Middle frontal gyrus (tissue), 1 donor: ENCODE data around the gene ZNF213.
"Not testable (repeated sequence)": the region's sequence is repeated elsewhere in the genome, so short reads cannot be mapped to it uniquely, and the experiment has no call there.

Source experiments
- DNase-seq: peaks from one replicate; pipeline ENCODE4 v3.0.0-alpha.2; 2015; ENCODE audit warnings: low spot score; ENCODE audit errors: extremely low spot score

Gene ZNF213

GRCh38 chr16:3148256-3149192 lies 13.7 kb downstream of the ZNF213 start:
- no peak for DNase-seq

GRCh38 chr16:3149193-3149530 lies 14.3 kb downstream of the ZNF213 start:
- DNase-seq, result no peak

DNA sequence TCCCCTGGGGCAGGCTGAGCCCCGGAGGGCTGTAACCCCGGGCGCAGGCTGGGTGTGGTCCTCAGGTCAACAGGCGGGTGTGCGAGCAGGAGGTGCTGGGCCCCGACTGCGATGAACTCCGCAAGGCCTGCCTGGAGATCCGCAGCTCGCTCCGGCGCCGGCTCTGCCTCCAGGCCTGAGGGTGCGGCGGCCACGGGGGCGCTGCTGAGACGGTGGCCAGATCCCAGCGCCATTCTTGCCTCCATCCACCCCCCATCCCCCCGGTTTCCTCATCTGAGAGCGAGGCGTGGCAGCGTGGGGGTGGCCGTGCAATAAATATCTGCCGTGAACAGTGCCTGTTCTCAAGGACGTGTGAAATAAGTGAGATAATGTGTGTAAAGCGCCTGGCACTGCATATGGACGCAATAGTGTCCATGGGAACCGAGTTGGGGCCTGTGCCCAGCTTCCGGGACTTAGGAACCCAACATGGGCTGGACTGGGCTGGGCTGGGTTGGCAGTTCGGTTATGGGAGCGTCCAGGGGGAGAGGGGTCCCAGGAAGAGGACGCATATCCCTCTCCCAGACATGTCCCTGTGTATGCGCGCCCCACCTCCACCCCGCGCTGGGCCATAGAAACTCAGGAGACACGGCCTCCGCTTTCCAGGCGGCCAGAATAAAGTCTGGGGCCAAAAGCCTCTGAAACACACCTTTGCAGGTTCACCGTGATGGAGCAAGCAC lies 15.0 kb downstream of the ZNF213 start:
- peak; percentile 10 for DNase-seq

GRCh38 chr16:3150346-3151218 lies 15.8 kb downstream of the ZNF213 start:
- peak; percentile 94 for DNase-seq

DNA sequence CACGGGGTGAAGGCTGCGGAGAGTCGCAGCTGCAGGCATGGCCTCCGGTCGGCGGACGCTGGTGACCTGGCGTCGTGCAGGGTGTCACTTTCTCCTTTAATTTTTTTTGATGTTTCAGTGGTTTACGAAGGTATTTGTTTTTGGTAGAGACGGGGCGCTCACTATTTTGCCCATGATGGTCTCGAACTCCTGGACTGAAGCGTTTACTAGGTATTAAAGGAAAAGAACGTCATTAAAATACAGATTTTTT lies 17.1 kb downstream of the ZNF213 start:
- DNase-seq, result no peak

DNA sequence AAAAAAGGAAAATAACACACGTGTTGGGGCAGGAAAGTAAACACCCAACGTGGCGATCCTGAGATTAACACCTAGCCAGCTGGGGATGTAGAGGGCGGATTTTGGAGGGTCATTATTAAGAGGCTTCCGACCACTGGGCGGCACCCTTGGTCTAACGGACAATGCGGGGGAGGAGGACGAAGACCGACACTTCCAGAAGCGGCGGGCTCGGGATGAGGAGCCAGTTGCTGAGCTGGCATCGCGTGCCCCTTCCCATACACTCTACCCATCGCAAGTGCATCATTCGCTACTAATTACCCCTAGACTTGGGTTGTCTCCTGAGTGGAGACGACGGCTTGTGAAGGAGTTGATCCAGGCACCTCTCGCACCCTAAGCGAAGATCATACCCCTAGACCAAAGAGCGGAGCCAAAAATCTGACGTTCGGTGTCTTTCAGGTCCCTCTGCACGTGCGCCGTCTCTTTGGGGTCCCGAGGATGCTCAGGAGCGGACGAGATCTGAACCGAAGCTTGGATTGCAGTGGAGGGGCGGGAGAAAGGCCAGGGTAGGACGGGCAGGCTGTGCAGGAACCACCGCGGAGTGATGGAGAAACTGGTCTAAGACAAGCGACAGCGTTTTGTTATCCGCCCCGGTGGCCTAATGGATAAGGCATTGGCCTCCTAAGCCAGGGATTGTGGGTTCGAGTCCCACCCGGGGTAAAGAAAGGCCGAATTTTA lies 17.6 kb downstream of the ZNF213 start:
- peak; percentile 69 for DNase-seq

- DNase-seq, result no peak
Measured at GRCh38 chr16:3152991-3153368, 18.2 kb downstream of the ZNF213 start.

GRCh38 chr16:3155181-3155580 lies 20.4 kb downstream of the ZNF213 start:
- no peak for DNase-seq

- no peak for DNase-seq
Measured at GRCh38 chr16:3155972-3156371, 21.1 kb downstream of the ZNF213 start.

DNA sequence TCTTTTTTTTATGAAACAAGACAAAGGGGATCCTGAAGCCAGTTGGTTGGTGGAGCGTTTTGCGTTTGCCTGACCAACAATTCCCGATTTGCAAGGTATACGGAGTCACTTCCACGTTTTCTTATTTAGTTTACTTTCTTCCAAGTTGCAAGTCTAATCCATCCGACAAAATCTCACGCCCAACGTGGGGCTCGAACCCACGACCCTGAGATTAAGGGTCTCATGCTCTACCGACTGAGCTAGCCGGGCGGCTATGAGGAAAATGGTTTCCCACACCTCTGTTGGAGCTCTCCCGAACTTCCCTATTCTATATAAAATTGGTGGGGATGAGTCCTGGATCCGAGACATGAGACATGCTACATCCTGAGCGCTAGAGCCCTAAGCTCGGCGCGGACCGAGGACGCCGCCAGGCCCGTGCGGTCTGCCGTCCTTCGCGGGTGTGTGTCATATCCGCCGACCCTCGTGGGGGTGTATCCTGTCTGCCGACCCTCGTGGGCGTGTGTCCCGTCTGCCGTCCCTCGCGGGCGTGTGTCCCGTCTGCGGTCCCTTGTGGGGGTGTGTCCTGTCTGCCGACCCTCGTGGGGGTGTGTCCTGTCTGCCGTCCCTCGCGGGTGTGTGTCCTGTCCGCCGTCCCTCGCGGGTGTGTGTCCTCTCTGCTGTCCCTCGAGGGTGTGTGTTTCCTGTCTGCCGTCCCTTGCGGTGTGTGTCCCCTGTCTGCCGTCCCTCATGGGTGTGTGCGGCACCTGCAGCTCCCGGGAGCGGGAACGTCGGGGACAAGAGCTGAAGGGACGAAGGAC lies 22.6 kb downstream of the ZNF213 start:
- no peak for DNase-seq

- no peak for DNase-seq
Measured at GRCh38 chr16:3158026-3158509, 23.2 kb downstream of the ZNF213 start.

DNA sequence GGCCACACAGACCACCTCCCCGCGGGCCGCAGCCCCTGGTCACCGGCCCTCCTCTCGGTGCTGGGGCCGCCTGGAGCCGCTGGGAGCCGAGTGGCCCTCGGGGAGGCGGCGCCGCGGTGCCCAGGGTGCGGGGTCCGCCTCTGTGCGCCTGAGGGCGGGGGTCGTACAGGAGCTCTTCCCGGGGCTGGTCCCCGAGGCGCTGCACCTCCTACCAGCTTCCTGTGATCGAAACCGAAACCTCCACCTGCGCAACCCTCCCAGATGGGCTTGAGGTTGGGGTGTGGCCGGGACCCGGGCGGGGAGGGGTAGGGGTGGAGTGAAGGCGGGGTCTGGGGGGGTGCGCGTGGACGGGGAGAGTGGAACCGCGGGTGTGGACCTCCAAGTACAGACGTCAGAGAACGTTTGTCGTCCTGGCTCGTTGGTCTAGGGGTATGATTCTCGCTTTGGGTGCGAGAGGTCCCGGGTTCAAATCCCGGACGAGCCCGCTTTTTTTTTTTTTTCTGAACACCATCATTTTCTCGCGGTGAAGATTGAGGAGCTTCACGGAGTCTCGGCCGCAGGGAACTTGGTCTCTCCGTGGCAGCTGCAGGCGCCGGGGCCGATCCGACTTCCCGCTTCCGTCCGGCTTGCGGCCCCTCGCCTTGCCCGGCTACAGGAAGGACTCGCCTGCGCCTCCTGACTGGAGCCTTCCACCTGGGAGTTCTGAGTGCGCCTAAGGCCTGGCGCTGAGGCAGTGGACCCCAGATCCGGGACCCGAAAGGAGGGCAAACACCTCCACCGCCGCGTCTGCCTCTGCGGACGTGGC lies 23.9 kb downstream of the ZNF213 start:
- peak; percentile 7 for DNase-seq

DNA sequence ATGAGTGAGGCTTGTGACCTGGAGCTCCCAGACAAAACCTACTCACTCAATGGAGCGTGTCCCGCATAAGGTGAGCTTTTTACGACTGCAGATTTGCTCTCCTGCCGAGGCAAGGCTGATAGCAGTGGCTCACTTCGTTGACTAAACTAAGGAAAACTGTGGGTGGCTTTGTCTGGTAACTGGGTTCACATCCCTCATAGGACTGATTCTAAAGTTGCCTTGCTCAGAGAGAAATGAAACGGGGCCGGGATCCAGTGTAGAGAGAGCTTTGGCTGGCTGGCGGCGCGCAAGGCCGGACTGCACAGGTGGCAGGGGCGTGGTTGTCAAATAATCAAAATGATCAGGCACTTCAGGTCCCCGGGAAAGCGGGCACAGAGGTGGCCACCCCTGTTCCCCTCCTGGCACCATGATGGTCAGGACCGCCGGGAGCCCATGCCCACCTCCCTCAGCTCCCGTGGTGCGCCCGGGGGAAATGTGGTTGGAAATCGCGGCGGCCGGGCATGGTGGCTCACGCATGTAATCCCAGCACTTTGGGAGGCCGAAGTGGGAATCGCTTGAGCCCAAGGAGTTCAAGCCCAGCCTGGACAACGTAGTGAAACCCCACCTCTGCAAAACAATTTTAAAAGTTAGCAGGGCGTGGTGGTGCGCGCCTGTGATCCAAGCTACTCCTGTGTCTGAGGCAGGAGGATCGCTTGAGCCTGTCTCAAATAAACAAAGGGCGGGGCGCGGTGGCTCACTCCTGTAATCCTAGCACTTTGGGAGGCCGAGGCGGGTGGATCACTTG lies 26.6 kb downstream of the ZNF213 start:
- DNase-seq, result no peak

GRCh38 chr16:3164121-3164991 lies 29.5 kb downstream of the ZNF213 start:
- DNase-seq, result no peak

GRCh38 chr16:3165111-3165822 lies 30.4 kb downstream of the ZNF213 start:
- no peak for DNase-seq

DNA sequence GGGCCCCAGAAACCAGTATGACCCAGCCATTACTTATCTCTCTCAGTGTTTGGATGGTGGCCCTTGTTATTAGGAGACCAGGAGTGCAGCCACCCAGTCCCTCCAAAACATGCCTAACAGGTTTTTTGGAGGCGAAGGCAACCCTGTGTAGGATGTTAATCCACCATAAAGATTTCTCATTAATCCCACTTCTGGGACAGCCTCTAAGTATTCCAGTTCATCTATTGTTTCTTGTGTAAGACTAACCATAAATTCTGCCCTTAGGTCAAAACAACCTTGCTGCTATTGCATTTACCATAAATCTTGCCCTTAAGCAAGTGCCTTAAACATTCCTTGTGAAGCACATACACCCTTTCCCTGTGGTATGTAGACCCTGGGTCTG lies 31.7 kb downstream of the ZNF213 start:
- DNase-seq, result no peak

DNA sequence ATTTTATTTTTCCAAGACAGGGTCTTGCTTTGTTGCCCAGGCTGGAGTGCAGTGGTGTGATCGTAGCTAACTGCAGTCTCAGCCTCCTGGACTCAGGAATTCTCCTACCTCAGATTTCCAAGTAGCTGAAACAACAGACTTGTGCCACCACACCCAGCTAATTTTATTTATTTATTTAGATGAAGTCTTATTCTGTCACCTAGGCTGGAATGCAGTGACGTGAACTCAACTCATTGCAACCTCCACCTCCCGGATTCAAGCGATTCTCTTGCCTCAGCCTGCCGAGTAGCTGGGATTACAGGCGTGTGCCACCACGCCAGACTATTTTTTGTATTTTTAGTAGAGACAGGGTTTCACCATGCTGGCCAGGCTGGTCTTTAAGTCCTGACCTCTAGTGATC lies 33.9 kb downstream of the ZNF213 start:
- not testable (repeated sequence) for DNase-seq
